Subcutaneous adipose tissue (tissue), 4 donors: ENCODE measurements around the gene CNDP2. TPM values are rescaled to one million over a fixed set of nuclear protein-coding genes. Genes with fewer than 3 reads are reported as not detected.

Experiments used
- total RNA-seq, 4 donors: library from RNA; depleted of rRNA; stranded (reverse); fragments of >200 nt; gene quantifications; one replicate each; pipeline ENCODE4 v1.1.0, GENCODE V29; 2016
- TF ChIP-seq, protein P1 (sequence below): fragments of 450-650 bp; IDR thresholded peaks from one replicate; pipeline ENCODE4 v1.5.1; 2016; ENCODE audit warnings: low read depth, mild to moderate bottlenecking, control low read depth, antibody characterized with exemption, moderate library complexity

Gene CNDP2
- total RNA-seq, 4 donors from 2014 or later: 83.8 to 160 (median 106) TPM

- TF ChIP-seq, protein P1, sequence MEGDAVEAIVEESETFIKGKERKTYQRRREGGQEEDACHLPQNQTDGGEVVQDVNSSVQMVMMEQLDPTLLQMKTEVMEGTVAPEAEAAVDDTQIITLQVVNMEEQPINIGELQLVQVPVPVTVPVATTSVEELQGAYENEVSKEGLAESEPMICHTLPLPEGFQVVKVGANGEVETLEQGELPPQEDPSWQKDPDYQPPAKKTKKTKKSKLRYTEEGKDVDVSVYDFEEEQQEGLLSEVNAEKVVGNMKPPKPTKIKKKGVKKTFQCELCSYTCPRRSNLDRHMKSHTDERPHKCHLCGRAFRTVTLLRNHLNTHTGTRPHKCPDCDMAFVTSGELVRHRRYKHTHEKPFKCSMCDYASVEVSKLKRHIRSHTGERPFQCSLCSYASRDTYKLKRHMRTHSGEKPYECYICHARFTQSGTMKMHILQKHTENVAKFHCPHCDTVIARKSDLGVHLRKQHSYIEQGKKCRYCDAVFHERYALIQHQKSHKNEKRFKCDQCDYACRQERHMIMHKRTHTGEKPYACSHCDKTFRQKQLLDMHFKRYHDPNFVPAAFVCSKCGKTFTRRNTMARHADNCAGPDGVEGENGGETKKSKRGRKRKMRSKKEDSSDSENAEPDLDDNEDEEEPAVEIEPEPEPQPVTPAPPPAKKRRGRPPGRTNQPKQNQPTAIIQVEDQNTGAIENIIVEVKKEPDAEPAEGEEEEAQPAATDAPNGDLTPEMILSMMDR: no peak
Observed at GRCh38 chr18:74501386-74501785, 5.2 kb downstream of the CNDP2 start.

- TF ChIP-seq, protein P1: no peak
Observed at GRCh38 chr18:74503137-74503536, 7.0 kb downstream of the CNDP2 start.

DNA sequence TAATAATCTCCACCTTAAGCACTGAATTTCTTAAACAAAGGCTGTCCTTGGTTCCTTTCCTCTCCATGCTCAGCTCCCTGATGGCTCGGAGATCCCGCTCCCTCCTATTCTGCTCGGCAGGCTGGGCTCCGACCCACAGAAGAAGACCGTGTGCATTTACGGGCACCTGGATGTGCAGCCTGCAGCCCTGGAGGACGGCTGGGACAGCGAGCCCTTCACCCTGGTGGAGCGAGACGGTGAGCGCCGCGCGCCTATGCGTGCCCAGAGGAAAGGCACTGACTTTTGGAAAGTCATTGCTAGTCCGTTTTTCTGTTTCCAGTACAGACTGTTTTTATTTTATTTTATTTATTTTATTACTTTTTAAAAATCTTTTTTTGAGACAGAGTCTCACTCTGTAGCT, 9.6 kb downstream of the CNDP2 start:
- TF ChIP-seq, protein P1: no peak

GRCh38 chr18:74506448-74507084, 10.4 kb downstream of the CNDP2 start:
- TF ChIP-seq, protein P1: no peak

DNA sequence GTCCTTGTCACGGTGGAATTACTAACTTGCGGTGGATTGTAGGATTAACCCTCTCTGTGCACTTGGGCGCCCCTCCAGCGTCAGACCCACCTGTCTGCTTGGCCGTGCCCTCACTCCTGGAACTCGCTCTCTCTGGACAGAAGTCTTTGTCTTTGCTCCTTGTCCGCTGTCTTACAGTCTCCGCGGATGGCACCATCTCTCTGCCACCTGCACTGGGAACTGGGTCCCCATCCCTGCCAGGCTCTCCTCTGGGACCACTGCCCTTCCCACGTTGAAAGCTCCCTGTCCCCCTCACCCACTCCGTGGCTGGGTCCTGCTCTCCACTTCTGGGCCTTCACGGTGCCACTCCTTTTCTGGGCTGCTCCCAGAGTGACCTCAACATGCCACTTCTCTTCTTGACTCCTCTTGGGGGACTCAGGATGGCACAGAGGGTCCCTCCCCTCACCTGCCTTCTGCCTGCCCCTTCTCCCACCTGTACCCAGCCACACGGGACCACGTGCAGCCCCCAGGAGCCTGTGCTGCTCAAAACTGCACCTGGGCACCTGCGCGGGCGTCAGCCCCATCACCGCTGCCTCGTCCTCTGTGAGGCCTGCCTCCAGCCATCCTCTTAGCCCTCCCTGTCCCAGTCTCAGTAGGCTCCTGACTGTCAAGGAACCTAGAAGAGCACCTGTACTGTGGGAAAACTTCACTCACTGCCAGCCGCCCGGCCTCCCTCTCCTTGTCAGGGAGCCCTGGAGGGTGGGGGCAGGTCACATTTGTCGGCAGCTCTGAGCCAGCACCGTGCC, 11.1 kb downstream of the CNDP2 start:
- TF ChIP-seq, protein P1: no peak

- TF ChIP-seq, protein P1: no peak
Observed at GRCh38 chr18:74507927-74508326, 11.8 kb downstream of the CNDP2 start.

- TF ChIP-seq, protein P1: no peak
Observed at GRCh38 chr18:74508366-74508765, 12.2 kb downstream of the CNDP2 start.
